GM18505 (cell line): ENCODE results near the gene SUSD3.
A peak's percentile ranks its signal among the peaks of the same experiment; 100 is the strongest.

Source experiments
- ATAC-seq: cut with Tn5 transposase; IDR thresholded peaks from one replicate; pipeline ENCODE4 v1.9.1; 2021; ENCODE audit not compliant: unreplicated experiment
- POLR2A ChIP-seq: IDR thresholded peaks from 4 replicates; pipeline ENCODE4 v1.6.1; 2011; ENCODE audit warnings: borderline replicate concordance; ENCODE audit not compliant: insufficient read depth, insufficient read length; ENCODE audit errors: extremely low read depth

The SUSD3 gene

DNA sequence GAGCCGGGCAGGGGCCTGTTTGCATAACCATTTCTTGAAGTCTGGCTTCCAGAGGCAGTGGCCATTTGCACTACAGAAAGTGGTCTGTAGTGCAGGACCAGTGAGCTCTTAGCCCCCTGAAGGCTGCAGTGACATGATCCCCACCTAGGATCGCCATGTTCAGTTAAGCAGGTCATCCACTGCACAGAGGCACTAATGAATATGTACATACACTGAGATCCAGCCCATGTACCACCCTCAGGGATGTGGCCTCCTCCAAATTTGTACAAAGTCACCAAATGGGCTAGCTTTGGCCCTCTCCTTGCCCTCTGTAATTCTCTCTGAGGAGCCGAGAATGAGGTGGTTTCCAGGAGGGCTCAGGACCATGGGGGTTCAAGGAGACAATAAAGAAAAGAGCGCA lies 8.3 kb upstream of the SUSD3 start:
- ATAC-seq = no peak
- TF ChIP-seq POLR2A = no peak

DNA sequence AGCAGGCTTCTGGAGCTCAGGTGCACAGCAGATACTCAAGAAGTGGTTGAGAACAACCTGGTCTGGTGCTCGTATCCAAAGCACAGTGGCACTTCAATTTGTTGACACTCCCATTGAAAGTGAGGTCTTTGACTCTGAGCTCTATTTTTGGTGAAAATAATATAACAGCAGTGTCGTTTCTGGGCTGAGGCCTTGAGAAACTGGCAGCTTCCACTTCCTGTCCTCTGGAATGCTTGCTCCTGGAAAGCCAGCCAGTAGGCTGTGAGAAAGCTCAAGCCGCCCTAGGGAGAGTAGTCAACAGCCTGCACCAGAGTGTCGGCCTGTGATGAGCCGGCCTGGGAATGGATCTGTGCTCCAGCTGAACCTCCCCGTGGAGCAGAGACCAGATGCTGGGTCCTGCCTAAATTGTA lies 6.8 kb upstream of the SUSD3 start:
- ATAC-seq = no peak
- no peak for TF ChIP-seq POLR2A

DNA sequence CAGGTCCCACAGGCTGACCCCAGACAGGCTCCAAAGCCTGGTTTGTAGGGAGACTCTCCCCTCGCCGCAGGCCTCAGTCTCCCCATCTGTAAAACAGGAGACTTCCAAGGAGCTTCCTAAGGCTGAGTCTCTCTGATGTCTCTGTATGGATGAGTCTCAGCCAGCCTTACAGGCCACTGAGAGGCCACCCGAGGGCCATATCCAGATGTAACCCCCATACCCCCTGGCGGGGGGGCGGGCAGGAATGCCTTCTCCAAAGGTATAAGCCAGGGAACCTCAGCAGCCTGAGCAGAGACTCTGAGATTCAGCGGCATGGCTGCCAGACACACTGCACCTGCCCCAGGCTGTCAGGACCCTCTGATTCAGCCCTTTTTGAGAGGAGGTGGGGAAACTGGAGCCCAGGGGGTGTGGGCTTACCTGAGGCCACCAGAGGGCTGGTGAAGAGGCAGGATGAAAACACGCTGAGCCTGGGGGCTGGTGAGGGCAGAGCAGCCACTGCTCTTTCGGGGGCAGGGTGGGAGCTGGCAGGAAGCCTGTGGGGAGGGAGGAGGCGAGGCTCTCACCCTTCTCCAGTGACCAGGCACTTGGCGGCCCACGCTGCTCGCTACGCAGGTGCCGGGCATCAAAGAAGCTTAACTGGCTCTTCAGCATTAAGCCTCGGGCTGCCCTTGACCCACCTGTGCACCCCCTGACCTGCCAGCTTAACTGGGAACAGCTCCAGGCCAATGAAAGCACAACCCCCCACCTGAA lies 5.5 kb upstream of the SUSD3 start:
- no peak for ATAC-seq
- TF ChIP-seq POLR2A = no peak

DNA sequence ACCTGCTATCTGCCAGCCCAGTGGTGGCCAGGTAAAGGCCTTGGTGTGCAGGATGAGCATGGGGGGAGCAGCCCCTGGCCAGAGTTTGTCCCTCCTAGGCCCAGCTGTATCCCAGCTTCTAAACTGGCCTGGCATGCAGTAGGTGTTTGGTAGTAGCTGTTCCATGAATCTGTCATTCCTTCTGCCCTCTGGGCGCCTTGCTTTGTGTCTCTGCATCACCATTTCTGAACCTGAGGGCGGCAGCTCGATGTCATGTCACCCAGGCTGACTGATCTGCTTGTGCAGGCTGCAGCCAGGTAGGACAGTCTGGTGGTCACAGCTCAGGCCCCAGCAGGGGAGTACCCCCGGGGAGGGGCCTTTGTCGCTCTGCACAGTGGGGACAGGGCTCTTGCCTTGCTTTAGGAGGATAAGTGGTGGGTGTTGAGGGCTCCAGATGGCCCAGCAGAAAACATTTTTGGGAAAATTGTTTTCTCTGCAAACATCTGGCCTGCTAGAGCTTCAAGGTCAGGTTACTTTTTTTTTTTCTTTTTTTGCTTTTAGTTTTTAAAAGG lies 4.6 kb upstream of the SUSD3 start:
- TF ChIP-seq POLR2A = no peak
- no peak for ATAC-seq

DNA sequence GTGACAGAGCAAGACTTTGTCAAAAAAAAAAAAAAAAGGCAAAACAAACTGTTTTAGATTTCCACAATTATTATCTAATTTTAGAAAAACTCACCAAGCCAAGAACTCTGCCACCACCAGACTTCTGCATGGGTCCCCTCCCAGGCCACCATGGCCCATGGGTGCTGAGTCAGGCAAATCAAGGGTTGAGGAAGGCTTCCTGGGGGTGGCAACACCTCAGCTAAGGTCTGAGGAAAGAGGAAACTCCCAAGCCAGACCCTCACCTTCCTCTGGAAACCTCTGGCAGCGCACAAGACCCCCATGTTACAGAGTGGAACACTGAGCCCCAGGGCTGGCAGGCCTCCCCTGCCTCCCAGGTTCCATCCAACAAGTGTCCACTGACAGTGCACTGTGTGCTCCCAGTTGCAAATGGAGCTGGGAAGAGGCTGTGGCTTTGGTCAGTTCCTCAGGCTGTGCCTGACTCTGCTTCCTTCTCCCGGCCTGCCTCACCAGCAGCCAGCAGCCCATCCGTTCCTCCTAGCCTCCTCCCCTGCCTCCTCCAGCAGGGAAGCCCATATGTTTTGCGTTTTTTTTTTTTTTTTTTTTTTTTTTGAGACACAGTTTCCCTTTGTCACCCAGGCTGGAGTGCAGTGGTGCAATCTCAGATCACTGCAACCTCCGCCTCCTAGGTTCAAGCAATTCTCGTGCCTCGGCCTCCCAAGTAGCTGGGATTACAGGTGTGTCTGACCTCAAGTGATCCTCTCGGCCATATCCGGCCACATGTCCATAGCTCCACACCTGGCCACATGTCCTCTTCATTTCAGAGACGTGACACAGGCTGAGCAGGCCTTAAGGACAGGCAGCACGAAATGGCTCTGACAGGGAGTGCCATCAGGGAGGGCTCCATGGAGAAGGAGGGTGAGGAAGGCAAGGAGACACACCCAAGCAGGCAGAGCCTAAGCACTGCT lies 3.5 kb upstream of the SUSD3 start:
- no peak for ATAC-seq

DNA sequence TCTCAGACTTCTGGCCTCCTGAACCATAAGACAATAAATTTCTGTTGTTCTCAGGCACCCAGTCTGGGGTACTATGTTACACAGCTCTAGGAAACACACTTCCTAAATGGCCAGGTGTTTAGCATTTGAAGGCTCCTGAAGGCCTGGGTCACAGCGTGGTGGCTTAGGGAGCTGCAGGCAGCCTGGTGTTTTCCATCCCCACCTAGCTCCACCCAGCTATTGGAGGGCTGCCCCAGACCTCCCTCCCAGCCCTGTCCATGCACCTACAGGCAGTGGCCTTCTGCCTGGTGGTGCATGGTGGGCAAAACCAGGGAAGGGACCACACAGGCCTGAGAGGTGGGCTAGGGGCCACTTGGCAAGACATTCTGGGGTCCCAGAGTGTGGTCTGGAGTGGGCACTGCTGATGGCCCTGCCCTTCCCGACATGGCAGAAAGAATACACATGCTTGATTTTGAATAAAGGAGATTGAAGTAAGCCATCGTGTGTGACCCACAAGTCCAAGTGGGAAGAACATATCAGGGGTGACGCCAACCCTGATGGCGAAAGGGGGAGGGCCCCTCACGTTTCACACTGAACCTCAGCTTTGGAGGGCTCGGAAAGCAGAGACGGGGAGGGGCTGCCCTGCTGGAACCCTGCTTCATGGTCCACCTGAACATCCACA lies 1.3 kb upstream of the SUSD3 start:
- no peak for TF ChIP-seq POLR2A
- no peak for ATAC-seq

More for the DNA sequence above, 3.5 kb upstream of the SUSD3 start:
- no peak for TF ChIP-seq POLR2A

DNA sequence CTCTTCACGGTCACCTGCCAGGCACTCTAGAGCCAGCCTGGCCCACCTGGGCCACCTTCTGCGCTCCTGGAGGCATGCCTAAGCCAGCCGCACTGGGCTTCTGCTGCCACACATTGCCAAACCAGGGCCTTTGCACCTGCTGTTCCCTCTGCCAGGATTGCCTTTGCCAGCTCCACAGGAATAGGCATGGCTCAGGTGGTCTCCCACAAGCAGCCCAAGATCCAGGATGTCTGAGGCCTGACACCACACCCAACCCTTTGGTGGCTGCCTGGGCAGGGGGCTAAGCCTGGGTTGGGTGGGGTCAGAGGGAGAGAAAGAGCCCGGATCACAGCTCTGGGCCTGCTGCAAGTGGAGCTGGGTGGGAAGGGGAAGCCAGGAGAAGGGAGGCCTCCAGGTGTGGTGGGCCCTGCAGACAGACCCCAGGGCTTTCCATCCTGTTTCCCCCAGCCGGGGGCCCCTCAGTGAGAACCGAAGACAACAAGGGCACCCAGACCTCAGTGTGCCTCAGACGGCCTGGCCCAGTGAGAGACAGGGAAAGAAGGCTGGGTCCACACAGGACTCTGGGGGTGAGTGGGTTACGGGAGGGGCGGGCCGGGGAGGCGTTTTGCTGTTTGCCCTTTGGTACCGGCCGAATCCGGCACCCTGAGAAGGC lies 672 bp upstream of the SUSD3 start:
- ATAC-seq = peak; percentile 3
- TF ChIP-seq POLR2A = no peak

GRCh38 chr9:93059011-93059714 lies 662 bp downstream of the SUSD3 start:
- ATAC-seq = peak; percentile 29
- no peak for TF ChIP-seq POLR2A

GRCh38 chr9:93059715-93060578 lies 1.4 kb downstream of the SUSD3 start:
- no peak for ATAC-seq

DNA sequence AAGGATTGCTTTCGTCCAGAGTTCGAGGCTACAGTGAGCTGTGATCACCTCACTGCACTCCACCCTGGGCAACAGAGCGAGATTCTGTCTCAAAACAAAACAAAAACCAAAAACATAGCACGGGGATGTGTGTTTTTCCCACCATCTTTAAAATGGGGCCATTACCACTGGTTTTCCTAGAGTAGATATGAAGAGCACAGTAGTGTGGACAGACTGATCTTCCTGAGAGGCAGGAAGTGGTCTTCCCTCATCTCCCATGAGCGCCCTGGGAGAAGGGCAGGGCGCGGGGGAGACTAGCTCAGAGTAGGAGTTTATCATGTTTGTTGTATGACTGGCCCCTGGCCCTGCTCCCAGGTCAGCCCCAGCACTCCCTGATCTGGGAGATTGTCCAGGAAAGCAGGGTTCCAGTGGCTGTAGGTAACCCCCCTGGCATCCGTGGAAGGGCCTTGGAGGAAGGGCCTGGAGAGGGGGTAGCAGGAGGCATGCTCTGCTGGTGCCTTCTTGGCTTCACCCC lies 2.3 kb downstream of the SUSD3 start:
- no peak for ATAC-seq
- no peak for TF ChIP-seq POLR2A

More at GRCh38 chr9:93059715-93060578, 1.4 kb downstream of the SUSD3 start:
- peak; percentile 15 for TF ChIP-seq POLR2A

GRCh38 chr9:93061260-93061751 lies 2.8 kb downstream of the SUSD3 start:
- TF ChIP-seq POLR2A = no peak

More at GRCh38 chr9:93061260-93061751, 2.8 kb downstream of the SUSD3 start:
- no peak for ATAC-seq
